DND-41 (cell line): ENCODE results near the gene RILPL2.

Experiments
- ATAC-seq: fragments of 200-7000 bp; cut with Tn5 transposase; 3 replicates; pipeline ENCODE4 v1.9.1; 2021; ENCODE audit warnings: low read depth; ENCODE audit not compliant: insufficient read depth
- DNase-seq: peaks from one replicate; pipeline ENCODE4 v3.0.0-alpha.2; 2020
- H2AFZ ChIP-seq: 2 replicates; pipeline ENCODE4 v1.6.0; 2012; ENCODE audit warnings: low read depth, low read length
- H3K27ac ChIP-seq: 2 replicates; pipeline ENCODE4 v1.5.1; 2012; ENCODE audit warnings: low read length, inconsistent platforms
- H3K27me3 ChIP-seq: fragments of 200-600 bp; sonication (generic); 2 replicates; pipeline ENCODE4 v1.6.0; 2012; ENCODE audit warnings: low read length, mild to moderate bottlenecking, inconsistent platforms; ENCODE audit not compliant: insufficient read depth, poor library complexity
- H3K36me3 ChIP-seq: 2 replicates; pipeline ENCODE4 v1.5.1; 2012; ENCODE audit warnings: low read length, inconsistent platforms; ENCODE audit not compliant: insufficient read depth
- H3K4me1 ChIP-seq: 2 replicates; pipeline ENCODE4 v1.5.1; 2012; ENCODE audit warnings: mild to moderate bottlenecking, low read length; ENCODE audit not compliant: insufficient read depth
- H3K4me2 ChIP-seq: 2 replicates; pipeline ENCODE4 v1.6.0; 2012; ENCODE audit warnings: mild to moderate bottlenecking, moderate library complexity, low read length, inconsistent platforms; ENCODE audit not compliant: insufficient read depth
- H3K4me3 ChIP-seq, 2 experiments: fragments of 200-600 bp in 1 of 2; shearing (Covaris generic) in 1 of 2; 2 replicates each; pipeline ENCODE4 v1.5.1; 2012 to 2016; ENCODE audit warnings: inconsistent platforms in 2 of 2, low read length in 2 of 2, mild to moderate bottlenecking in 2 of 2, low read depth in 1 of 2, moderate library complexity in 1 of 2
- H3K79me2 ChIP-seq: 2 replicates; pipeline ENCODE4 v1.6.0; 2012; ENCODE audit warnings: low read length, inconsistent platforms; ENCODE audit not compliant: insufficient read depth
- H3K9ac ChIP-seq: 2 replicates; pipeline ENCODE4 v1.6.0; 2012; ENCODE audit warnings: low read depth, mild to moderate bottlenecking, inconsistent platforms, low read length, moderate library complexity
- H3K9me3 ChIP-seq: 2 replicates; pipeline ENCODE4 v1.5.1; 2012; ENCODE audit warnings: low read length, moderate library complexity, mild to moderate bottlenecking, inconsistent platforms; ENCODE audit not compliant: insufficient read depth, severe bottlenecking
- H4K20me1 ChIP-seq: 2 replicates; pipeline ENCODE4 v1.6.0; 2012; ENCODE audit warnings: low read length; ENCODE audit not compliant: insufficient read depth
- EZH2 ChIP-seq: IDR thresholded peaks from 3 replicates; pipeline ENCODE4 v1.6.1; 2012; ENCODE audit warnings: borderline replicate concordance, low read depth, mild to moderate bottlenecking, moderate library complexity, low read length, inconsistent platforms; ENCODE audit not compliant: severe bottlenecking
- TF ChIP-seq, protein P1 (sequence below): IDR thresholded peaks from 2 replicates; pipeline ENCODE4 v1.5.1; 2012; ENCODE audit warnings: borderline replicate concordance, low read length, moderate library complexity, mild to moderate bottlenecking; ENCODE audit not compliant: poor library complexity, severe bottlenecking; ENCODE audit errors: extremely low read depth

RILPL2 gene

GRCh38 chr12:123478069-123478468 lies 41.6 kb upstream of the RILPL2 start:
- Histone ChIP-seq H2AFZ (no peak overlapping the region), H3K4me2 (no peak overlapping the region), H3K36me3 (0 out of 2 replicates have a peak, but pooled peaks cover 5% of the 10 kb centered on the region), H3K4me3 (no peak overlapping the region), H4K20me1 (no peaks in the 10 kb centered on the region), H3K9ac (no peak overlapping the region), H3K27ac (no peak overlapping the region), H3K4me1 (peaks cover 2% of the 10 kb centered on the region; the same call in 1 of the 2 replicates), H3K79me2 (no peaks in the 10 kb centered on the region), H3K9me3 (no peaks in the 10 kb centered on the region), H3K27me3 (no peaks in the 10 kb centered on the region)
- ATAC-seq = no peak
- TF ChIP-seq EZH2 = no peak
- TF ChIP-seq, protein P1, sequence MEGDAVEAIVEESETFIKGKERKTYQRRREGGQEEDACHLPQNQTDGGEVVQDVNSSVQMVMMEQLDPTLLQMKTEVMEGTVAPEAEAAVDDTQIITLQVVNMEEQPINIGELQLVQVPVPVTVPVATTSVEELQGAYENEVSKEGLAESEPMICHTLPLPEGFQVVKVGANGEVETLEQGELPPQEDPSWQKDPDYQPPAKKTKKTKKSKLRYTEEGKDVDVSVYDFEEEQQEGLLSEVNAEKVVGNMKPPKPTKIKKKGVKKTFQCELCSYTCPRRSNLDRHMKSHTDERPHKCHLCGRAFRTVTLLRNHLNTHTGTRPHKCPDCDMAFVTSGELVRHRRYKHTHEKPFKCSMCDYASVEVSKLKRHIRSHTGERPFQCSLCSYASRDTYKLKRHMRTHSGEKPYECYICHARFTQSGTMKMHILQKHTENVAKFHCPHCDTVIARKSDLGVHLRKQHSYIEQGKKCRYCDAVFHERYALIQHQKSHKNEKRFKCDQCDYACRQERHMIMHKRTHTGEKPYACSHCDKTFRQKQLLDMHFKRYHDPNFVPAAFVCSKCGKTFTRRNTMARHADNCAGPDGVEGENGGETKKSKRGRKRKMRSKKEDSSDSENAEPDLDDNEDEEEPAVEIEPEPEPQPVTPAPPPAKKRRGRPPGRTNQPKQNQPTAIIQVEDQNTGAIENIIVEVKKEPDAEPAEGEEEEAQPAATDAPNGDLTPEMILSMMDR = no peak
- DNase-seq = no peak

DNA sequence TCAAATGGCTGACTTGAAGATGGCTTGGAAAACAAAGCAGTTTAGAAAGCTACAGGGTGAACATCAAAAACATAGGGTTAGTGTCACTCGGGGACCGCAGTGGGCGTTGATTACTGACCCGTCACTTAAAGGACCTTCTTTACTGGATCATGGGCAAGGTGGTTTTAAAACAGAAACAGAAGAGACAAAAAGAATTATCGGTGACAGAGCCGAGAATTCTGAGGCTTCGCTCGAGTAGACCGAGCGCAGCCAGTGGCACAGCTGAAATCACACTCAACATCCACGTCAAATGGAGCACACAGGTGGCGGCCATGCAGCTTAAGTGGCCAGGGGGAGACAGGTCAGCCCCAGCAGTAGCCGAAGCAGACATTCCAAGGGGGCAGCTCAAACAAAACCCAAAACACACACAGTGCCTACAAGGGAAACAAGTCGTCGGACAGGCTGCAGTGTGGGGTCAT lies 38.8 kb upstream of the RILPL2 start:
- no peak overlapping the region for H3K9ac ChIP-seq
- H2AFZ ChIP-seq = no peak overlapping the region
- no peak overlapping the region for H3K27ac ChIP-seq
- TF ChIP-seq EZH2 = no peak
- TF ChIP-seq, protein P1 = no peak
- ATAC-seq = no peak
- no peak overlapping the region for H3K4me3 ChIP-seq
- no peaks in the 10 kb centered on the region for H3K27me3 ChIP-seq
- H3K9me3 ChIP-seq = no peaks in the 10 kb centered on the region
- peaks cover 25% of the 10 kb centered on the region for H3K36me3 ChIP-seq
- no peaks in the 10 kb centered on the region for H4K20me1 ChIP-seq
- no peak overlapping the region for H3K4me2 ChIP-seq
- no peaks in the 10 kb centered on the region for H3K4me1 ChIP-seq
- DNase-seq = no peak
- H3K79me2 ChIP-seq = no peaks in the 10 kb centered on the region

DNA sequence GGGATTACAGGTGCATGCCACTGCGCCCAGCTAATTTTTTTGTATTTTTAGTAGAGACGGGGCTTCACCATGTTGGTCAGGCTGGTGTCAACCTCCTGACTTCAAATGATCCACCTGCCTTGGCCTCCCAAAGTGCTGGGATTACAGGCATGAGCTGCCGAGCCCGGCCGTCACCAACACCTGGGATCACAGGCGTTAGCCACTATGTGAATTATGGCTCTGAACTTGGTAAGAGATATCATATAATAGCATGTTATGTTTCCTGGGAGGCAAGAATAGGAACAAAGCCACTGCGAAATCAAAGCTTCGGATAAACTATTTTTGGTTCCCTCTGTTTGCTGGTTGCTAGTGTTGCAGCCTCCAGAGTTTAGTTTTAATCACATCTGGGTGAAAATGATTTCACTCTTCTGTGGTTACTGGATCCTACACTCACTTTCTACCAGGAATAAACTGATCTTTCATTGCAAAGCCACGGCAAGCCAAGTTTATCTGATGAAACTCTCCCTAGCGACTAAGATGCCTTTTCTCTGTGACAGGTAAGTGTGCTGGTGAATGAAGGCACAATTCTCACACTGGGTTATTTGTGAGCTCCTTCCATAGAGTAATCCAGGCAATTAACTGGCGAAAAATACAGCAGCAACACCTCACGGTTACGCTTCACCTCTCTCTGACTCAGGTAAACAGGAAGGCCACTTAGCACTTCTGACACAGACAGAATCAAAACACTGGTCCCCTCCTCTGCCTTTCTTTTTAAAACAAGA lies 38.2 kb upstream of the RILPL2 start:
- no peak for ATAC-seq
- Histone ChIP-seq H4K20me1 (no peaks in the 10 kb centered on the region), H3K9ac (no peak overlapping the region), H3K27ac (no peak overlapping the region), H3K27me3 (no peaks in the 10 kb centered on the region), H2AFZ (no peak overlapping the region), H3K9me3 (no peaks in the 10 kb centered on the region), H3K4me1 (no peaks in the 10 kb centered on the region), H3K4me2 (no peak overlapping the region), H3K4me3 (no peak overlapping the region), H3K36me3 (peaks cover 25% of the 10 kb centered on the region), H3K79me2 (no peaks in the 10 kb centered on the region)
- TF ChIP-seq, protein P1 = no peak
- no peak for TF ChIP-seq EZH2
- no peak for DNase-seq
